Neuronal stem cell (in vitro differentiated cells): ENCODE measurements around the gene RAC2.
A peak's percentile ranks its signal among the peaks of the same experiment; 100 is the strongest.

ENCODE experiments used
- DNase-seq: peaks from one replicate; pipeline ENCODE4 v3.0.0-alpha.2; 2013; ENCODE audit warnings: low spot score
- H2AFZ ChIP-seq: one replicate; pipeline ENCODE4 v1.6.1; 2013; ENCODE audit warnings: mild to moderate bottlenecking, low read length, inconsistent platforms
- H2AK5ac ChIP-seq: 2 replicates; pipeline ENCODE4 v1.6.1; 2013; ENCODE audit warnings: low read depth, mild to moderate bottlenecking, inconsistent platforms, low read length, moderate library complexity, mixed read lengths
- H2BK120ac ChIP-seq: 2 replicates; pipeline ENCODE4 v1.6.1; 2013; ENCODE audit warnings: low read depth, mild to moderate bottlenecking, inconsistent platforms, low read length, moderate library complexity, mixed read lengths
- H2BK12ac ChIP-seq: one replicate; pipeline ENCODE4 v1.6.1; 2013; ENCODE audit warnings: low read length, inconsistent platforms
- H2BK15ac ChIP-seq: 2 replicates; pipeline ENCODE4 v1.6.1; 2013; ENCODE audit warnings: mild to moderate bottlenecking, low read length, inconsistent platforms, mixed read lengths
- H2BK5ac ChIP-seq: one replicate; pipeline ENCODE4 v1.6.1; 2013; ENCODE audit warnings: inconsistent platforms, mild to moderate bottlenecking, low read length, moderate library complexity
- H3K14ac ChIP-seq: one replicate; pipeline ENCODE4 v1.6.1; 2013; ENCODE audit warnings: low read length, inconsistent platforms
- H3K18ac ChIP-seq: 2 replicates; pipeline ENCODE4 v1.6.1; 2013; ENCODE audit warnings: low read length, inconsistent platforms
- H3K23ac ChIP-seq: 2 replicates; pipeline ENCODE4 v1.6.1; 2013; ENCODE audit warnings: low read depth, mild to moderate bottlenecking, mixed read lengths, low read length, inconsistent platforms; ENCODE audit not compliant: poor library complexity
- H3K27ac ChIP-seq: replicated peaks from 3 replicates; pipeline ENCODE4 v1.5.1; 2013; ENCODE audit warnings: low read length, inconsistent platforms
- H3K27me3 ChIP-seq, 3 experiments: 2 replicates each; pipeline ENCODE4 v1.6.1; 2013; ENCODE audit warnings: low read length in 3 of 3, mild to moderate bottlenecking in 2 of 3, inconsistent platforms in 1 of 3, low read depth in 1 of 3, mixed read lengths in 1 of 3, moderate library complexity in 1 of 3; ENCODE audit not compliant: control insufficient read depth in 3 of 3, insufficient read depth in 3 of 3
- H3K36me3 ChIP-seq, 2 donors: replicated peaks in 1 of 2; 2 replicates each; pipeline ENCODE4 v1.6.1; 2013; ENCODE audit warnings: low read length in 2 of 2; ENCODE audit not compliant: control insufficient read depth in 2 of 2, insufficient read depth in 2 of 2
- H3K4ac ChIP-seq: 2 replicates; pipeline ENCODE4 v1.6.1; 2013; ENCODE audit warnings: inconsistent platforms, mild to moderate bottlenecking, low read length, moderate library complexity
- H3K4me1 ChIP-seq, 2 donors: 1 replicate in 1 of 2; 2 replicates in 1 of 2; pipeline ENCODE4 v1.6.1; 2013; ENCODE audit warnings: low read length in 2 of 2, low read depth in 1 of 2; ENCODE audit not compliant: control insufficient read depth in 2 of 2, insufficient read depth in 1 of 2
- H3K4me2 ChIP-seq: one replicate; pipeline ENCODE4 v1.6.1; 2013; ENCODE audit warnings: mild to moderate bottlenecking, low read length, inconsistent platforms; ENCODE audit not compliant: insufficient read depth, poor library complexity, severe bottlenecking
- H3K4me3 ChIP-seq, 2 donors: 2 replicates each; pipeline ENCODE4 v1.5.1; 2013; ENCODE audit warnings: low read length in 2 of 2, mild to moderate bottlenecking in 2 of 2, inconsistent platforms in 1 of 2, moderate library complexity in 1 of 2
- H3K79me1 ChIP-seq: one replicate; pipeline ENCODE4 v1.6.1; 2013; ENCODE audit warnings: low read depth, mild to moderate bottlenecking, inconsistent platforms, low read length, moderate library complexity
- H3K9ac ChIP-seq: one replicate; pipeline ENCODE4 v1.6.1; 2013; ENCODE audit warnings: mild to moderate bottlenecking, low read depth, low read length, inconsistent platforms; ENCODE audit not compliant: poor library complexity
- H3K9me3 ChIP-seq, 2 donors: replicated peaks in 1 of 2; 2 replicates each; pipeline versions ENCODE3 to v1.6.1; 2013; ENCODE audit warnings: low read length in 2 of 2, mild to moderate bottlenecking in 2 of 2, inconsistent platforms in 1 of 2, low read depth in 1 of 2, mixed read lengths in 1 of 2, moderate library complexity in 1 of 2; ENCODE audit not compliant: control insufficient read depth in 2 of 2, insufficient read depth in 1 of 2
- H4K8ac ChIP-seq: one replicate; pipeline ENCODE4 v1.6.1; 2013; ENCODE audit warnings: low read depth, mild to moderate bottlenecking, inconsistent platforms, low read length, moderate library complexity
- H4K91ac ChIP-seq: one replicate; pipeline ENCODE4 v1.6.1; 2013; ENCODE audit warnings: low read length, low read depth, mild to moderate bottlenecking, inconsistent platforms; ENCODE audit not compliant: poor library complexity
- WGBS, 2 donors: extraction: QIAGEN DNeasy Blood & Tissue Kit; methylation state at CpG; one replicate each; pipeline ENCODE4 v1.1.7; 2013; ENCODE audit warnings: missing lambda C conversion rate in 2 of 2, mixed read lengths in 1 of 2; ENCODE audit not compliant: insufficient read length in 2 of 2, insufficient replicate concordance in 1 of 2; ENCODE audit errors: extremely low coverage in 2 of 2; 5-methylcytosine and 5-hydroxymethylcytosine counted together

The RAC2 gene

DNA sequence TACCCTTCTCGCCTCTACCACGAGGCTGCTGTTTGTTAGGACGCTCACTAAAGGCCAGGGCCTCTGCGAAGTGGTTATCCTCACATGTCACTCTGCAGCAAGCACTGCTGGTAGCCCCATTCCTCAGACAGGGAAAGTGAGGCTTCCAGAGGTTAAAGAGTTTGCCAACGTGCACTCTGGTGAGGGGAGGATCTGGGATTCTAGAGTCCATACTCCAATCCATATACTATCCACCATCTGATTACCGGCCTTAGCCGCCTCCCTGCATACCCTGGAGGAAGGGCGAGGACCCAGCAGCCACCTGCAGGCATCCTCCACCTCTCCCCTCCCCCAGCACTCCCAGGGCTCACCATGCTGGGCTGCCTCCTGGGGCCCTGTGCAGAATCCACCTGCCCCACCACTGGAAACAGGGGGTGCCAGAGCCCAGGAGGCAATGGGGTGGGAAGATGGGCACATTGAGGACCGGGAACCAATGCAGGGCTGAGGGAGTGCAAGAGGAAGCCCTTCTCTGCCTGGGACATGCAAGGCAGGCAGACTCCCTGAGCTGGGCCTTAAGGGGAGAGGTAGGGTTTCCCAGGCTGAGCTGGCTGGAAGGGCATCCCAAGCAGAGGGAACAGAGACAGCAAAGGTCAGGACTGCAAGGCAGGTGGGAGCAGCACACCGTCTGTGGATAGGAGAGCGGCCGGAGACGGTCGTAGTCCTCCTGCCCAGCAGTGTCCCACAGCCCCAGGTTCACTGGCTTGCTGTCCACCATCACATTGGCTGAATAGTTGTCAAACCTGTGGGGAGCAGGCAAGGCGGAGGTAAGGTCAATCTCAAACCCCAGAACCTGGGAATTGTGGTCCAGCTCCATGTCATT lies 11.7 kb downstream of the RAC2 start:
- no CpG with 5 or more reads among the region's 15 CpGs for WGBS, 2 donors

GRCh38 chr22:37231406-37232139 lies 12.5 kb downstream of the RAC2 start:
- Histone ChIP-seq H3K27me3 (peaks cover 0 to 46% (median 0%) of the 10 kb centered on the region in 3 experiments), H4K91ac (no peak overlapping the region), H2BK12ac (no peak overlapping the region), H3K9ac (no peak overlapping the region), H3K9me3 (no peaks in the 10 kb centered on the region), H3K4me3 (no peak overlapping the region), H3K4me2 (no peak overlapping the region), H3K36me3 (no peaks in the 10 kb centered on the region), H3K14ac (no peak overlapping the region), H4K8ac (no peak overlapping the region), H3K18ac (peak overlapping the region; percentile 80), H3K23ac (peak overlapping the region; percentile 86), H2BK120ac (peak overlapping the region; percentile 10), H3K79me1 (no peaks in the 10 kb centered on the region), H2BK15ac (peak overlapping the region; percentile 24), H2AFZ (no peak overlapping the region), H3K4ac (peak overlapping the region; percentile 13), H3K4me1 (no peaks in the 10 kb centered on the region), H2AK5ac (peak overlapping the region; percentile 49), H2BK5ac (no peak overlapping the region), H3K27ac (no peak overlapping the region)
- no CpG with 5 or more reads among the region's 21 CpGs for WGBS, 2 donors
- DNase-seq, result no peak

More for the DNA sequence above, 11.7 kb downstream of the RAC2 start:
- Histone ChIP-seq H3K14ac (no peak overlapping the region), H3K79me1 (no peaks in the 10 kb centered on the region), H3K23ac (no peak overlapping the region), H3K27ac (no peak overlapping the region), H2BK15ac (peak overlapping the region; percentile 45), H3K27me3 (peaks cover 0 to 46% (median 0%) of the 10 kb centered on the region in 3 experiments), H3K4me3 (no peak overlapping the region), H3K36me3 (no peaks in the 10 kb centered on the region), H3K9me3 (no peaks in the 10 kb centered on the region), H2AFZ (no peak overlapping the region), H4K8ac (no peak overlapping the region), H2BK120ac (peak overlapping the region; percentile 10), H3K4ac (no peak overlapping the region), H2BK12ac (no peak overlapping the region), H2AK5ac (peak overlapping the region; percentile 49), H3K4me1 (peaks cover 0 to 2% of the 10 kb centered on the region in 2 donors), H4K91ac (no peak overlapping the region), H3K18ac (peak overlapping the region; percentile 2), H3K4me2 (no peak overlapping the region), H3K9ac (no peak overlapping the region), H2BK5ac (no peak overlapping the region)
- no peak for DNase-seq

DNA sequence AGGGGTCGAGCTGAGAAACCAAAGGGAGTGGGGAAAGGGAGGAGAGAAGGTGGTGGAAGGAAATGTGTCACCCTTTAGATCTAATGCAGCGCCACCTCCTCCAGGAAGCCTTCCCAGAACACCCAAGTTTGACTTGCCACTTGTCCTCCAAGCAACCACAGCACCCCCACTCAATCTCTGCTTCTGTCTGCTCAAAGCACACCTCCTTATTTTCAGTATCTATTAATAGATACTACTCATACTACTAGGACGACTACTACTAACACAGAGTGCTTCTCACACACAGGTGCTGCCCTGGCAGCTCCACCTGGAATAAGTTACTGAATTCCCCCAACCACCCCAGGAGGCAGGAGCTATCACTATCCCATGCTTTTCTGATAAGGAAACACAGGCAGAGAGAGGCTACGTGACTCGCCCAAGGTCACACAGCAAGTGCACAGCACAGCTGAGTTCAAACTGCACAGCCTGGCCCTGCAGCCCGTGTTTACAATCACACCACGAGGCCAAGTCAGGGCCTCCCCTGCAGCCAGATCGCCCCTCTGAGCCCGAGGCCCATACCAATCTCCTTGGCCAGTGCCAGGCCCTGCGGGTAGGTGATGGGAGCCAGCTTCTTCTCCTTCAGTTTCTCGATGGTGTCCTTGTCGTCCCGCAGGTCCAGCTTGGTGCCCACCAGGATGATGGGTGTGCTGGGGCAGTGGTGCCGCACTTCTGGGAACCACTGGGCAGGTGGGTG lies 13.2 kb downstream of the RAC2 start:
- Histone ChIP-seq H3K4ac (peak overlapping the region; percentile 13), H3K4me3 (no peak overlapping the region), H2BK15ac (peak overlapping the region; percentile 44), H3K27me3 (peaks cover 0 to 46% (median 0%) of the 10 kb centered on the region in 3 experiments), H3K18ac (peak overlapping the region; percentile 80), H3K4me2 (no peak overlapping the region), H3K79me1 (no peaks in the 10 kb centered on the region), H2BK12ac (no peak overlapping the region), H3K27ac (no peak overlapping the region), H2AFZ (no peak overlapping the region), H4K91ac (no peak overlapping the region), H3K23ac (peak overlapping the region; percentile 86), H3K9me3 (no peaks in the 10 kb centered on the region), H2BK5ac (no peak overlapping the region), H3K14ac (no peak overlapping the region), H3K36me3 (no peaks in the 10 kb centered on the region), H3K4me1 (no peaks in the 10 kb centered on the region), H2AK5ac (peak overlapping the region; percentile 49), H4K8ac (no peak overlapping the region), H3K9ac (peak overlapping the region; percentile 51), H2BK120ac (no peak overlapping the region)
- WGBS, 2 donors, result no CpG with 5 or more reads among the region's 14 CpGs
- DNase-seq, result no peak
